HG03135 (cell line): ENCODE measurements around the gene ZGLP1.
A peak's percentile ranks its signal among the peaks of the same experiment; 100 is the strongest.

ENCODE experiments used
- ATAC-seq: cut with Tn5 transposase; IDR thresholded peaks from one replicate; pipeline ENCODE4 v1.9.1; 2021; ENCODE audit warnings: mild to moderate bottlenecking, moderate library complexity; ENCODE audit not compliant: unreplicated experiment

The ZGLP1 gene

GRCh38 chr19:10328558-10329429, 19.2 kb upstream of the ZGLP1 start:
- no peak for ATAC-seq

GRCh38 chr19:10327793-10328192, 18.2 kb upstream of the ZGLP1 start:
- no peak for ATAC-seq

- ATAC-seq = no peak
Observed at GRCh38 chr19:10325732-10326131, 16.1 kb upstream of the ZGLP1 start.

- ATAC-seq = no peak
Observed at GRCh38 chr19:10321874-10322835, 12.5 kb upstream of the ZGLP1 start.

GRCh38 chr19:10321417-10321797, 11.8 kb upstream of the ZGLP1 start:
- no peak for ATAC-seq

GRCh38 chr19:10320602-10321416, 11.2 kb upstream of the ZGLP1 start:
- ATAC-seq = no peak

GRCh38 chr19:10318807-10319682, 9.4 kb upstream of the ZGLP1 start:
- no peak for ATAC-seq

GRCh38 chr19:10317857-10318462, 8.3 kb upstream of the ZGLP1 start:
- ATAC-seq = no peak

GRCh38 chr19:10317045-10317856, 7.6 kb upstream of the ZGLP1 start:
- ATAC-seq = no peak

GRCh38 chr19:10316229-10317044, 6.8 kb upstream of the ZGLP1 start:
- peak; percentile 26 for ATAC-seq

- peak; percentile 65 for ATAC-seq
Observed at GRCh38 chr19:10315335-10316214, 6.0 kb upstream of the ZGLP1 start, which contains the start of gene FDX2. Gene FDX2 (minus strand): TSS chr19:10316015. CDS start chr19:10315996, 19 bp downstream.

- no peak for ATAC-seq
Observed at GRCh38 chr19:10306327-10306726, 3.3 kb downstream of the ZGLP1 start.

- no peak for ATAC-seq
Observed at GRCh38 chr19:10305139-10305806, 4.3 kb downstream of the ZGLP1 start.

- no peak for ATAC-seq
Observed at GRCh38 chr19:10299545-10300458, 9.8 kb downstream of the ZGLP1 start.
